Measurements from ENCODE around the gene MEST.

DNA sequence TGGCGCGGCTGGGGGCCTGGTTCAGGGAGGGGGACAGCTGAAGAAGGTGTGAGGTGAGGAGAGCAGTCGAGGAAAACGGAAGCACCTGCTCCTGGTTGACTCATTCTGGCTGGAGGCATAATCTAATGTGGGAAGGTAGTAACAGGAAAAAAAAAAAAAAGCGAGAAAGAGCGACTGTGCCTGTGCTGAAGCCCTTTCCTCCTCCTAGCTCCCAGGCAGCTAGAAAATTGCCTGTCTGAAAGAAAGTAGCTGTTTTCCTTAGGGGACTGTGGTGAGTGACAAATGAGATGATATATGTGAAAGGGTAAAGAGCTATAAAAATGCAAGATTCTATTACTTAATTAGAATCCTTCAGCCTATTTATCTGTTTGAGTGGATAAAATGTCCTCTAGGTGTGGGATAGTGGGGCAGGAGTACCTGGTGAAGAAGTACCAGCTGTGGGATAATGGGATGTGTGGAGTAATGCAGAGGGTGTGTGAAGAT is 4.9 kb upstream of the MEST start:
- no peak for TF ChIP-seq PPARA (CRISPR knock-in tag; IDR thresholded peaks at IDR 0.05; ENCODE audit: borderline replicate concordance)
- no peak for TF ChIP-seq ZFP3 (CRISPR knock-in tag; IDR thresholded peaks at IDR 0.05)
- no peak for TF ChIP-seq ISL1 (CRISPR knock-in tag; IDR thresholded peaks at IDR 0.05)
- no peak for TF ChIP-seq CSDC2 (CRISPR knock-in tag; IDR thresholded peaks at IDR 0.05)
- TF ChIP-seq ESRRG (CRISPR knock-in tag; IDR thresholded peaks at IDR 0.05) = no peak
- no peak for TF ChIP-seq RARB (CRISPR knock-in tag; IDR thresholded peaks at IDR 0.05)
- TF ChIP-seq ZNF70 (CRISPR knock-in tag; IDR thresholded peaks at IDR 0.05) = no peak
- no peak for TF ChIP-seq ZFP30 (CRISPR knock-in tag; IDR thresholded peaks at IDR 0.05)
- no peak for TF ChIP-seq ARNTL (CRISPR knock-in tag; IDR thresholded peaks at IDR 0.05; ENCODE audit: borderline replicate concordance, low read depth)
- no peak for TF ChIP-seq TOX (CRISPR knock-in tag; IDR thresholded peaks at IDR 0.05; ENCODE audit: borderline replicate concordance)
- TF ChIP-seq, protein P1, sequence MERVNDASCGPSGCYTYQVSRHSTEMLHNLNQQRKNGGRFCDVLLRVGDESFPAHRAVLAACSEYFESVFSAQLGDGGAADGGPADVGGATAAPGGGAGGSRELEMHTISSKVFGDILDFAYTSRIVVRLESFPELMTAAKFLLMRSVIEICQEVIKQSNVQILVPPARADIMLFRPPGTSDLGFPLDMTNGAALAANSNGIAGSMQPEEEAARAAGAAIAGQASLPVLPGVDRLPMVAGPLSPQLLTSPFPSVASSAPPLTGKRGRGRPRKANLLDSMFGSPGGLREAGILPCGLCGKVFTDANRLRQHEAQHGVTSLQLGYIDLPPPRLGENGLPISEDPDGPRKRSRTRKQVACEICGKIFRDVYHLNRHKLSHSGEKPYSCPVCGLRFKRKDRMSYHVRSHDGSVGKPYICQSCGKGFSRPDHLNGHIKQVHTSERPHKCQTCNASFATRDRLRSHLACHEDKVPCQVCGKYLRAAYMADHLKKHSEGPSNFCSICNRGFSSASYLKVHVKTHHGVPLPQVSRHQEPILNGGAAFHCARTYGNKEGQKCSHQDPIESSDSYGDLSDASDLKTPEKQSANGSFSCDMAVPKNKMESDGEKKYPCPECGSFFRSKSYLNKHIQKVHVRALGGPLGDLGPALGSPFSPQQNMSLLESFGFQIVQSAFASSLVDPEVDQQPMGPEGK (CRISPR knock-in tag; IDR thresholded peaks at IDR 0.05; ENCODE audit: borderline replicate concordance) = no peak
- no peak for TF ChIP-seq ZNF565 (CRISPR knock-in tag; conservative IDR thresholded peaks at IDR 0.05; ENCODE audit: low read depth)
- TF ChIP-seq ZNF8 (CRISPR knock-in tag; IDR thresholded peaks at IDR 0.05) = no peak

Data from SK-N-SH treated with all-trans-retinoic acid at 6 μM for 48 hours (cell line).